H7 (cell line): ENCODE measurements around the gene NFKBIE. TPM values are rescaled to one million over a fixed set of nuclear protein-coding genes. Genes with fewer than 3 reads are reported as not detected.

Source experiments
- DNase-seq: peaks from one replicate; pipeline ENCODE4 v3.0.0; 2012
- H3K27me3 ChIP-seq: 2 replicates; pipeline ENCODE4 v1.6.0; 2011; ENCODE audit warnings: mild to moderate bottlenecking, low read length; ENCODE audit not compliant: control insufficient read depth, insufficient read depth
- H3K36me3 ChIP-seq: replicated peaks from 2 replicates; pipeline ENCODE4 v1.5.1; 2011; ENCODE audit warnings: low read length; ENCODE audit not compliant: control insufficient read depth, insufficient read depth
- H3K4me3 ChIP-seq: 2 replicates; pipeline ENCODE4 v1.5.1; 2011; ENCODE audit warnings: low read depth, mild to moderate bottlenecking, control low read depth, low read length, moderate library complexity; ENCODE audit not compliant: insufficient read depth
- total RNA-seq: library from RNA; depleted of rRNA; stranded (reverse); fragments of >200 nt; shearing (Covaris generic); gene quantifications from 2 replicates; pipeline ENCODE4 v1.2.3, GENCODE V29; 2014

NFKBIE gene
- total RNA-seq, 1 experiment from 2014 or later, result 9.7 TPM

DNA sequence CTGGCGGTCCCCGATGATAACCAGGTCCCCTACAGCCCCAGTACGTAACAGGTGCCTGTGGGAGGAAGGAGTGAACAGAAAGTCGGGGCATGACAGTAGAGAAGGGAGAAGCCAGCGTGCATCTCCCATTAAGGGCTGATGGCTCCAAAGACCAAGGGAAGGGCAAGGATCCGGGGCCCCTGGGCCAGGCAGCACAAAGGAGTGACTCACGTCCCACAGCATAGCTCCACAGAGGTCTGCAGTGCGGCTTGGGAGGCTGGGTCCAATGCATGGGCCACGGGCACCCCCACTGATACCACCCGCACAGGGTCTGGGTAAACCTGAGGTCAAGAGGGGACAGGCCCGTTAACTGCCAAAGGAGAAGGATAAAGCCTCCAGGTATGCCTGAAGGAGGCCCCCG is 37.5 kb upstream of the NFKBIE start:
- H3K27me3 ChIP-seq, result peaks cover 8% of the 10 kb centered on the region

DNA sequence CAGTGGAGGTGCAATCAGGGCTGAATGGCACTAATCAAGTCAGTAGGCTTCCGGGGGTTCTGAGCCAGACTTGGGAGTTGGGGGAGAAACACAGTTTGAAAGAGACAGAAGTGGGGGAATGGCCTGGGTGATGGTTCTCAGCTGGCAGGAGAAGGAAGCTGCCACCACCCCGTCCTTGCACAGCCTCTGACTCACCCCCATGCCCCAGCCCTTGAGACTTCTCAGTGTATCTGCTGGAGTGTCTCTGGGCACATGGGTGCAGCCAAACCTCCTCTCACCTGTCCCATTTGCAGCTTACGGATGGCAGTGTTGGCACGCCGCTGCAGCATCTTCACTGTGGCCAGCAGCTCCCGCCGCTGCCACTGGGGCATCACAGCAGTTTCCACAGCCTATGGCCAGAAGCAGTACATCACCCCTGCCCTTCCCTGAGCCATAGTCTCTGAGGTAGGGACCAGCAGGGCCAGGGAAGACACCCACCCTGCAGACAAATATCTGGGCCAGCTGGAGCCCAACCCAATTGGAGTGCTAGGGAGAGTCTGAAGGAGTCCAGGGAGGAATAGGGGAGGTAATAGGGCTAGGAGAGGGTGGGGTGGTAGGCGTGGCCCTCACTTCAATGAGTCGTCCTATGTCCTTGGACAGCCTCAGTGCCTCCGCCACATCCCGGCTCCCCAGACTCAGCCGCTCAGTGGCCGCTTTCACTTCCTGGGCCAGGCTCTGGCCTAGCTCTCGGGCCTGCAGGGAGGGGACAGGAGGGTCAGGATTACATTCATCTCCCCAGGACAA is 36.6 kb upstream of the NFKBIE start:
- Histone ChIP-seq H3K27me3 (peaks cover 16% of the 10 kb centered on the region), H3K4me3 (no peak overlapping the region), H3K36me3 (peaks cover 46% of the 10 kb centered on the region)
- DNase-seq, result no peak

More for the DNA sequence above, 37.5 kb upstream of the NFKBIE start:
- Histone ChIP-seq H3K36me3 (peaks cover 46% of the 10 kb centered on the region), H3K4me3 (no peak overlapping the region)
- DNase-seq, result no peak

DNA sequence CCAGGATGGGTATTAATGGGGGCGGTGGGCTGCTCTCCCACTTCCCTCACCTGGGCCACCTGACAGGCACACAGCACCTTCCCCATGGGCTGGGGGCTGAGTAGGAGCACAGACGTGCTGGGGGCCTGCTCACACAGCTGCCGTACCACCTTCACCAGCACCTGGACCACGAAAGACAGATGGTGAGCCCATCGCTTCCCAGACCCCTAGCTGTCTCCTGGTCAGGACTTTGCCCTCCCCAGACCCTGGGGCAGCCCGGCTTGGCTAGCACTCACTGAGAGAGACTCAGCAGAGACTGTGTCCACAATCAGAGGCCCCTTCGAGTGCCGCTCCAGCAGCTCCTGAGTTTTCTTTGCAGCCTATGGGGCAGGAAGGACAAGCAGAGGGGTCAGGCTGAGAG is 35.8 kb upstream of the NFKBIE start:
- no peak for DNase-seq
- H3K27me3 ChIP-seq, result peaks cover 25% of the 10 kb centered on the region
- H3K4me3 ChIP-seq, result no peak overlapping the region
- H3K36me3 ChIP-seq, result peaks cover 43% of the 10 kb centered on the region

DNA sequence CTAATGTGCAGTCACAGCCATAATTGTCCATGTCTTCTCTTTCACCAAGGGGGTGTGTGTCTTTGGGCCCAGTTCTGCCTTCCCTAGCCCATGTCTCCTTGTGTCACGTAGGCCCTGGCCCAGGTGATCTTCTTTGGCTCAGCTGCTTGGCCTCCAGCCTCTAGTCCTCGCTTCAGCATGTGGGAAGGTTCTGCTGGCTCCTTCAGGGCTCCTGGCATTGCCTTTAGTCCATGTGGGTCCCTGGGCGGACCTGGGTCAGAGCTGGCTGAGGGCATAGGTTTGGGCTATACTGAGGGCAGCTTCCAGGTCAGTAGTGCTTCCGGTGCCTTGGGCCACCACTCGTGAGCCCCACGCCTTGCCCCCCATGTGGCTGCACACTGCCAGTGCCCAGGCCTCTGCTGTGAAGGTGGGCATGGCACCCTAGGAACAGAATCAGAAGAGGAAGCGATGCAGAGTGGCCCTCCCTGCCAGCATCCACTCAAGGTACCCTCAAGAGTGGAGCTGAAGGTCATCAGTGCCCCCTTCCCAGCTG is 35.0 kb upstream of the NFKBIE start:
- DNase-seq, result no peak

DNA sequence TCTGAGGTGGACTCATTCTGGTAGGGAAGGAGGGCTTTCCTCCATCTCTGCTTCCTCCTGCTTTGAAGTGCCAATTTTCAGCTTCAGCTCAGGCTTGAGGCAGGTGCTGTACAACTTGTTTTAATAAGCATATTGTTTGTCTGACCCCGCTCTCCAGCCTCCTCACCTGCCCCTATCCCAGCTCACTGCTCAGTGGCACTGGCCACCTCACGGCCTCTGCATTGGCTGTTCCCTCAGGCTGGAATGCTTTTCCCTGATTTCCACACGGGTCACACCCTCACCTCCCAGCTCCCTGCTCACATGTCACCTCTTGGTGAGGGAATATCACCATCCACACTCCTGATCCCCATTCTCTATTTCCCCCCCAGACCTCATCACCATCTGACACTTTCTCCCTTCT is 33.5 kb upstream of the NFKBIE start:
- peaks cover 37% of the 10 kb centered on the region for H3K27me3 ChIP-seq
- DNase-seq, result no peak
- H3K36me3 ChIP-seq, result peaks cover 25% of the 10 kb centered on the region
- H3K4me3 ChIP-seq, result no peak overlapping the region

More for the DNA sequence above, 35.0 kb upstream of the NFKBIE start:
- H3K4me3 ChIP-seq, result no peak overlapping the region
- H3K36me3 ChIP-seq, result peaks cover 36% of the 10 kb centered on the region
- H3K27me3 ChIP-seq, result peaks cover 31% of the 10 kb centered on the region

DNA sequence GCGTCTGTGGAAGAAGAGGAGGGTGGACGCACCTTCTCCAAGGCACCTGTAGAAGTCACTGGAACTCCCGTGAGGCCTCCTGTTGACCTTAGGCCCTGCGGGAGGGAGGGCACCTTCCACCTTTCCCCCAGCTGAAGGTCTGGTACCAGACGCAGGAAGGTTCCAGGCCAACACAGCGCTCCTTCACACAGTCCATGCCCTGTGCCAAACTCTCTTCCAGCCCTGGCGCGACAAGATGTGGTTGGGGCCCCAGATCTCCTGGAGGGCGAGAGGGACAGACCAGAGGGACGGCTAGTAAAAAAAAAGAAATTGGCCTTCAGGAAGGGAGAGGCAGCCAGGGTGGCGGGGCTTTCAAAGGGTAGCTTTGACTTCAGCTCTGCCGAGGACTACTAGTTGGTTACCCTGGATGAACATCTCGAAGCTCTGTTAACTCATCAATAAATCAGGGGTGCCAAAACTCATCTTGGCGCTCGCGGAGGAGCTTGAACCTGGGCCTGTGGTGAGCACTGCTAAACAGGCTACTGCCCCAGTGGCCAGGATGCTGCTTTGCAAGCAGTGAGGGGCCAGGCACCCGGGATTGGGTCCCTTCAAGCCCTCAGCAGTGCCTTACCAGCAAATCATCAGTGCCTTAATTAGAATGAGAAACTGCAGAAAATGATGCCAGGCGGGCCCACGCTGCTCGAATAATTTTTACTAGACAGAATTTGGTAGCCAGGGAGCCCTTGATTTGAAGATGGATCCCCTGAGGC is 32.9 kb upstream of the NFKBIE start:
- Histone ChIP-seq H3K36me3 (peaks cover 20% of the 10 kb centered on the region), H3K27me3 (peaks cover 37% of the 10 kb centered on the region), H3K4me3 (peak overlapping the region; percentile 73)
- peak; percentile 76 for DNase-seq

DNA sequence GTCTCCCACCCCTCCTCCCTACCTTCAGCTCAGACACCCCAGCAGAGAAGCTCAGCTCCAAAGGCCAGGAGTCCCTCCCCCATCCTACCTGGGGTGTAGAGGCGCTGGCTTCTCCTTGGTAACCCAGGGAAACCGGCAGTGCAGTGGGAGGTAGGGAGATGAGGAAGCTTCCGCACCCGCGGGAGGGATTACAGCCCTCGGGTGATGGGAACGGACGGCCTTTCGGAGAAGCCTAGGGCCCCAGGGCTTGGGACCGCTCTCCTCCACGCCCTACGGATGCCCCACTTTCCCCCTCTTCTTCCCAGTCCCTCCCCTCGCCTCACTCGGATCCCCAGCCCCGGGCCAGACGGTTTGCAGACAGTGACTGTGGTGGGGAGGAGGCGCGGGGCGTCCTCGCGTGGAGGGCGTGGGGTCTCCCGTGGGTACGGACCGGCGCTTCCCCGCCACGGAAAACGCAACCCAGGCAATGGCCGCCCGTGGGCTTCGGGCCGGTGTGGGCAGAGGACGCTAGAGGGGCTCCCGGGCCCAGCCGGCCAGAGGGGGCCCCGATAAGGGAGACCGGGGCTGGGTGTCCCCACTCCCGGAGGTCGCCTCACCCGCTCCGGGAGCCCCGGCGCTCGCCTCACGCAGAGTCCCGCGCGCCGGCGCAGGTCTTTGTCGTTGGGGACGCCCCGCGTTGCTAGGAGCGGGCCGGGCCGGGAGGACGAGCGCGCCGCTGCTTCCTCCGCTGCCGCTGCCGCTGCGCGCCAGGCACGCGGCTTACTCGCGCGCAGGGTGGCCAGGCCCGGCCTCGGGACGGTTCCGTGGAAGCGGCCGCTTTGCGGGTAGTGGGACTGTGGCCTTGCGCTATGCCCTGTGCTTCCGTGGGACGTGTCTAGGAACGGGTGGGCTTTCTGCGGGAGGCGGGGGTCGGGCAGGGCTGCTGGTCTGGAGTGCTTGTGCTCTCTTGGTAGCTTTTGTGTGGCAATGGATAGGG is 32.0 kb upstream of the NFKBIE start:
- Histone ChIP-seq H3K36me3 (peaks cover 14% of the 10 kb centered on the region), H3K4me3 (peak overlapping the region; percentile 73), H3K27me3 (peaks cover 37% of the 10 kb centered on the region)
- DNase-seq, result peak; percentile 94

DNA sequence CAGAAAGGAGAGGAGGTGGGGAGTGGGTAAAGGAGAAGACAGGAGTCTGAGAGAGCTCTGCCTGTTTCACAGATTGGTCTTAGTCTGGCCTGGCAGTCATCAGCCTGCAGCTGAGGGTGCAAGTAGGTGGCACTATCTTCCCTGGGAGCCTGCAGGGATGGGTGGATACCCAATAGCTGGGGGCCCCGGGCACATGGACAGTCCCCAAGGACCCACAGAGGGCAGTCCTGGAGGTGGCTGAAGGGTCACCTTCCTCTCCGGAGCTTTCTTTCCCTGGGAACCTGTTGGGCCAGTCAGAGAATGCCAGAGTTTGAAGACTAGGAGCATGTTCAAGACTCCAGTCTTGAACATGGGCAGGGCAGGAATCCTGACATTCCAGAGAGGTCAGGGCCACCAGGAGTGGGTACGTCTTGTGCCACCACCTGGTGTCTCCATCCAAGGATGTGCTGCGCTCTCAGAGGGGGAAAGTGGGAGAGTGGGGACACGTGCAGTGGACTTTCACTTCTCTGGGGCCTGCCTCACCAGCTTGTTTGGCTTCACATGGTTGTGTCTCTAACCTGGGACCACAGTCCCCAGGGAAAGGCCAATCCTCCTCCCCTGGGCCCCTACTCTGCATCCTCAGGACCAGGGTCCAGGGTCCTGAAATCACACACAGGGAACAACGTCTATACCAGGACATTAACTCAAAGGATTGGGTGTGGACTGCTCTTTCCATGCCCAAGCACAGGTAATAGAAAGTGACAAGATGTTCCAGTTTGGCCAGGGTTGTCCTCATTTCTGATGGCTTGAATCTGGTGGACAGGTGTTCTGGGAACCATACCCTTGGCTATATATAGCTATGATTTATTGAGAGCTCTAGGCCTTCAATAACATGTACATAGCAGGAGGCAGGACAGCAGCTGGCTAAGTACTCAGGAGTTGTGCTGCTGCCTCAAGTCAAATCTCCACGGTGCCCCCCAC is 29.8 kb upstream of the NFKBIE start:
- peaks cover under 1% of the 10 kb centered on the region; the same call in 1 of the 2 replicates for H3K36me3 ChIP-seq
- peaks cover 41% of the 10 kb centered on the region for H3K27me3 ChIP-seq
- no peak overlapping the region for H3K4me3 ChIP-seq
- no peak for DNase-seq

DNA sequence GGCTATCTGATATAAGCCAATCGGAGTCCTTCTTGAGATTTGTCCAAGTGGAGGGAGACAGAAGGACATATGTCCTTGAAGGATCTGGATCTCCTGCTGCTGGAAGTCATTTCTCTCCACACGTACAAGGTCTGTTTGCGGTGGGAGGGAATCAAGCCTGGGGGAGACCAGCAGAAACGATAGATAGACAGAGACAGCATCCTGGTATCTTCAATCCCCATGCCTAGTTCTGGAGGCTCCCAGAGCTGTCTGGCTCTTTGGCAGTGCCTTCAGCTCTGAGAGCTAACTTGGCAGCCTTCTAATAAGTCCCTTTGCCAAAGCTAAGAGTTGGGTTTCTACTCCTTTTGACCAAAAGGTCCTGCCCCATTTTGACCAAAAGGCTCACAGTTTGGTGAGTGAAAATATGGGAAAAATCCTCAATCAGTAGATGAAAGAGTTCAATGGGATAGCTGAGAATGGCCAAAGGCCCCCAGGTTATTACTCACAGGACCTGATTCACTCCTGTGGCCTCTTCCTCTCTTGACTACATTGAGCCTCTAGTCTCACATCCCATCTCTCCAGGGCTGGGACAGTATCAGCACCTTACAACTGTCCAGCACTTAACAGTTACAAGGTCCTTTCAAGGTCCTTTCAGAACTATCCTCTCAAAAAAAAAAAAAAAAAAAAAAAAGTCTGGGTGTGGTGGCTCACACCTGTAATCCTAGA is 27.5 kb upstream of the NFKBIE start:
- H3K4me3 ChIP-seq, result no peak overlapping the region
- H3K36me3 ChIP-seq, result no peaks in the 10 kb centered on the region
- peaks cover 36% of the 10 kb centered on the region for H3K27me3 ChIP-seq
- DNase-seq, result no peak

DNA sequence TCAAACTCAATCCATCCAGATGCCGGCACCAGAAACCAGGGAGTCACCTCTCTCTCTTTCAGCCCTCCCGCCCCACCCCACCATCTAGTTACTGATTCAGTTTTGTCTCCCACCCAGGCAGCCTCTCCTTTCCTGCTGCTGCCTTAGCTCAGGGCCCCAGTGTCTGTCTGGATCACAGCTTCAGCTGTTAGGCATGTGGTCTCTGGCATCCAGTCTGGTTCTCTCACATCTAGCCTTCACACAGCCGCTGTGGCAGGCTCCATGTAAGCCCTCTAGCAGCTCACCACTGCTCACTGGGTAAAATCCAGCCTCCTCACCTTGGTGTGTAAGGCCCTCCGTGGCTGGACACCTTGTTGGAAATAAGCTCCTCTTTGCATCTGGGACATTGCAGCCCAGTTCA is 26.5 kb upstream of the NFKBIE start:
- Histone ChIP-seq H3K4me3 (no peak overlapping the region), H3K36me3 (no peaks in the 10 kb centered on the region), H3K27me3 (peaks cover 27% of the 10 kb centered on the region)
- no peak for DNase-seq

DNA sequence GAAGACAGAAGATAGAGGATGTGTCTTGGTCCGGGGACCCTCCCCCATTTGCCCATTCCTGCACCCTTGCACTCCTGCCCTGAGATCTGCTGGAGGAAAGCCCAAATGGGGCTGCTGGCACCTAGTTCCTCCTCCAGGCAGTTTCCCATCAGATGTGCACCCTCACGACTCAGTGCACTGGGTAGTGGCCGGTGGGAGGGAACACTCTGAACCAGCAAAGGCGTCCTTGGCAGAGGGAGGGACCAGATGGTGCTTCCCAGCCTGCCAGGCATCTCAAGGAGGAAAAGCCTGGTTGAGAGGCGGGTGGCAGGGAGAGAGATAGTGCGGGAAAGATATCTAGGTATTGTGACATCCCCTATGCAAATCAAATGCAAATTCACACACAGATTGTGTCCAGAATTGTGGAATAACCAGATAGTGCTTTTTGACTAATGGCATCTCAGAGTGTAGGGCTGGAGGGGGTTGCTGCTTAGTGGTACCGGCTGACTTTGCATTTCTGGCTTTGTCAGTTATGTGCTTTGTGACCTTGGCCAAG is 24.4 kb upstream of the NFKBIE start:
- DNase-seq, result no peak
- Histone ChIP-seq H3K27me3 (peaks cover 16% of the 10 kb centered on the region), H3K4me3 (no peak overlapping the region), H3K36me3 (no peaks in the 10 kb centered on the region)

DNA sequence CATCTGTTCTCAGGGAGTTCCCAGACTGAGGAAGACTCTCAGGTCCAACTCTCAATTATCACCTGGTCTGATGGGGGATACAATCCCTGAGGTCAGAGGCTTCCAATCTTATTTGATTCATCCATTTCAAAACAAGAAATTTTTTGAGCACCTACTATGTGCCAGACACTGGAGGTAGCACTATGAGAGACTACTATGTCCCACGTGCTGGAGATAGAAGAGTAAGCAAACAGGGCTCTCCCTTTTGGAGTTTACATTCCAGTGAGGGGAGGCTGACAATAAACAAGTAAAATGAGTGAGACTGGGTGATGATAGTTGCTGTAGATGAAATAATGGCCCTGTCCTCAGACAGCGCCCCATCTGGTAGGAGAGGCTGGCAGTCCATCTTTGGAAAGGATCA is 21.4 kb upstream of the NFKBIE start:
- Histone ChIP-seq H3K27me3 (peaks cover 23% of the 10 kb centered on the region), H3K36me3 (no peaks in the 10 kb centered on the region), H3K4me3 (no peak overlapping the region)
- DNase-seq, result no peak

DNA sequence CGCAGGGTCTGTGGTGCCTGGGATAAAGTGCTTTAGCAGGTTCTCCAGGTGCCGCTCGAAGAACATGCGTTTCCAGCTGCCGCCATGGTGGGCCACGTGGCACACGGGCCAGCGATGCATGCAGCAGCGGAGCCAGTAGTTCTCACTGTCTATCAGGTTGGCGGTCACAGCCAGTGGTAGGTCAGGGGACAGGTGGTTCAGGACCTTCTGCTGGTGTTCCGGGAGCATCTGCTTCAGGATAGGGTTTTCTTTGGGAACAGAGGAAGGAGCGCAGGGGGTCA is 20.9 kb upstream of the NFKBIE start:
- H3K27me3 ChIP-seq, result peaks cover 20% of the 10 kb centered on the region
- DNase-seq, result no peak
- H3K36me3 ChIP-seq, result no peaks in the 10 kb centered on the region
- no peak overlapping the region for H3K4me3 ChIP-seq
